Activated CD4-positive, alpha-beta memory T cell treated with anti-CD3 and anti-CD28 coated beads for 36 hours (primary cell): ENCODE data around the gene MAPK8IP1. TPM values are rescaled to one million over a fixed set of nuclear protein-coding genes. Genes with fewer than 3 reads are reported as not detected.

Source experiments
- CTCF ChIA-PET: fragments of 350-600 bp; sonication (Branson Sonifier 250); formaldehyde crosslinking; loops from one replicate; lab custom pipeline; 2021; ENCODE audit warnings: antibody characterized with exemption, inconsistent platforms; lab: Charles Lee
- POLR2A ChIA-PET: fragments of 350-600 bp; sonication (Branson Sonifier 250); formaldehyde crosslinking; loops from one replicate; lab custom pipeline; 2021; ENCODE audit warnings: antibody characterized with exemption; lab: Charles Lee
- DNase-seq: peaks from one replicate; pipeline ENCODE4 v3.0.0-alpha.2; 2020
- H3K27ac Mint-ChIP-seq: one replicate; pipeline ENCODE4 v1.8.0; 2021; ENCODE audit warnings: mixed read lengths
- H3K27me3 Mint-ChIP-seq: one replicate; pipeline ENCODE4 v1.8.0; 2021; ENCODE audit warnings: mixed read lengths
- H3K36me3 Mint-ChIP-seq: one replicate; pipeline ENCODE4 v1.8.0; 2021; ENCODE audit warnings: mixed read lengths
- H3K4me1 Mint-ChIP-seq: one replicate; pipeline ENCODE4 v1.8.0; 2021; ENCODE audit warnings: low read depth, mixed read lengths
- H3K4me3 Mint-ChIP-seq: one replicate; pipeline ENCODE4 v1.8.0; 2021; ENCODE audit warnings: mild to moderate bottlenecking, mixed read lengths
- H3K9me3 Mint-ChIP-seq: one replicate; pipeline ENCODE4 v1.8.0; 2021; ENCODE audit warnings: mixed read lengths
- intact Hi-C: fragments of 100-400 bp; cut with micrococcal nuclease; formaldehyde crosslinking; loops from one replicate; pipeline ENCODE4 v1.15.1; 2023
- total RNA-seq, 2 experiments: library from RNA; stranded (reverse); gene quantifications; one replicate each; pipeline ENCODE4 v1.2.3, GENCODE V29; 2021

MAPK8IP1 gene
- total RNA-seq, 2 experiments from 2014 or later = 0.43 to 0.58 TPM

DNA sequence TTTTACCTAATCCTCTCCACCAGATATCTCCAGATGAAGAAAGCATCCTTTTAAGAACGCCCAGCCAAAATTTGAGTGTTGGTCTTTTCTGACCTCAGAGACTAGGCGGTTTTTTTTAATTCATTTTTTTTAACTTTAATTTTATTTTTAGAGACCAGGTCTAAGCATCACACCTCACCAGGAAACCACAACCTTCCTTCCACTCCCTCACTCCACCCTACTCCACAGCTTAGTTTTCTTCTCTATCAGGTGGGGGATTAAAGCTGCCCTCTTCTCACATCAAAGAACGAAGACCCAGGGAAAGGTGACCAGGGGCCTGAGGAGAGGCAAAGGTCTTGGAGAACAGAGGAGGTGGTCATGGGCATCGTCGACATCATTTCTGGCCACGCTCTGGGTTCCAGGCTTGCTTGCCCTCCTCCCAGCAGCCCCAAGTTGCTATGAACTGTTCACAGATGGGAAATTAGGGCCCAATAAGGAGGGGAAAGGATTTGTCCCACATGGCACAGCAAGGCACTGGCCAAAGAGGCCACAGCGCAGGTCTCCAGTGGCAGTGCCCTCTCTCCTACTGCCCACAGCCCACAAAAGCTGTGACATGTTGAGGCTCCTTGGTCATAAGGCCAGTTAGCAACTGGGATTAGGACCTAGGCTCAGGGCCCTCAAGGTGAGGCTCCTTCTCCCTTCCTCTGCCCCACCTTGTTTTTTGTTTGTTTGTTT lies 33.7 kb downstream of the MAPK8IP1 start:
- ChIA-PET POLR2A (interaction anchor here (2.2 kb wide), 1 partner anchor 8 kb away, joined by 7 read pairs; no protein-coding TSS in a partner anchor), CTCF (interaction anchor here (0.6 to 1.1 kb wide), 3 partner anchors 59 to 147 kb away, joined by 3 to 4 read pairs (median 3); no protein-coding TSS in a partner anchor)
- H3K36me3 Mint-ChIP-seq = peaks cover 10% of the 10 kb centered on the region
- intact Hi-C loops = loop anchor here (1.0 to 5.0 kb wide), 6 partner anchors 72 to 1352 kb away; partner anchors contain the start of genes ARHGAP1, CD82, CRY2 and PHF21A
- H3K4me3 Mint-ChIP-seq = peak overlapping the region; percentile 96
- DNase-seq = no peak
- H3K9me3 Mint-ChIP-seq = no peaks in the 10 kb centered on the region
- H3K4me1 Mint-ChIP-seq = peaks cover 29% of the 10 kb centered on the region
- peak overlapping the region; percentile 89 for H3K27ac Mint-ChIP-seq
- H3K27me3 Mint-ChIP-seq = peaks cover 9% of the 10 kb centered on the region

- Mint-ChIP-seq H3K27me3 (peaks cover 11% of the 10 kb centered on the region), H3K4me3 (no peak overlapping the region), H3K27ac (no peak overlapping the region), H3K36me3 (peaks cover 8% of the 10 kb centered on the region), H3K9me3 (no peaks in the 10 kb centered on the region), H3K4me1 (peaks cover 31% of the 10 kb centered on the region)
- intact Hi-C loops = loop anchor here (2.0 to 5.0 kb wide), 3 partner anchors 202 to 1353 kb away; partner anchors contain the start of genes CD82 and PHF21A
- ChIA-PET POLR2A (no interaction called here), CTCF (no interaction called here)
- no peak for DNase-seq
Measured at GRCh38 chr11:45919806-45920530, 34.5 kb downstream of the MAPK8IP1 start.

- Mint-ChIP-seq H3K4me1 (peaks cover 29% of the 10 kb centered on the region), H3K27ac (no peak overlapping the region), H3K27me3 (peaks cover 11% of the 10 kb centered on the region), H3K4me3 (peak overlapping the region; percentile 49), H3K9me3 (no peaks in the 10 kb centered on the region), H3K36me3 (peaks cover 6% of the 10 kb centered on the region)
- intact Hi-C loops = no loop called here
- no peak for DNase-seq
- CTCF ChIA-PET = interaction anchor here (1.1 to 1.2 kb wide), 2 partner anchors 9 to 44 kb away, joined by 3 read pairs; no protein-coding TSS in a partner anchor
- POLR2A ChIA-PET = no interaction called here
Measured at GRCh38 chr11:45920531-45921477, 35.4 kb downstream of the MAPK8IP1 start.

DNA sequence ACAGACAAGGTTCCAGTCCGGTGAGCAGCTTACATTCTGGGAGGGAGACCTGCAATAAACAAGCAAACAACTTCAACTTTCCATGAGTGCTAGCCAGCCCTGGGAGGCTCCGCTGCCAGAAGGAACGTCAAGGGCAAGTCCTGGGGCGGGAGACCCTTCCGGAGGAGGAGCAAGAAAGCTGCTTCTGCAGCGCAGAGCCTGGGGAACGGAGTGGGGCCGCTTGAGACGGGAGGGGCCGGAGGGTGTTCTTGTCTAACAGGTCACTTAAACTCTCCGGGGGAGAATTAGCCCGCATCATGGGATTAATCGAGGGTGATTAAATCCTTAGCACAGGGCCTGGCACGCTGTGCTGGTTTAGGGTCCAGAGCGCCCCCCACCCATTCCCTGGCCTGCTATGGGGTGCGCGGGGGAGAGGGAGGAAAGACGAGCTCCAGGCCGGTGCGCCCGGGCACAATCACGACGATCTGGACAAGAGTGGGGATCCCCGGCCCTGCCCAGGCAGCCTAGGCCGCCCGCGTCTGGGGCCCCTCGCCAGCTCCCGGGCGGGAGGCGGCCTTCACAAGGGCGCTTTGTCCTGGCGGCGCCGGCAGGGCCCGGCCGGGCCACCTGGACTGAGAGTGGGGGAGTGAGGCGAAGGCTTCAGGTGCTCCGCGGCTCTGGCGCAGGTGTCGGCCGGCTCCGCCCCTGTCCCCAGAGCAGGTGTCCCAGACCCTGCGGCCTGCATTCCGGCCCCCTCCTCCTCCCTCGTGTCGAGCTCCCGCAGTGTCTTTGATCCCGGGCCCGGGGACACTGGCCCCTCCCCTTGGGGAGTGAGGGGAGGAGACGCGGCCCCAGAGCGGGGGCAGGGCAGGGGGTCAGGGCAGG lies 36.3 kb downstream of the MAPK8IP1 start:
- peak overlapping the region; percentile 49 for H3K4me3 Mint-ChIP-seq
- H3K4me1 Mint-ChIP-seq = peaks cover 21% of the 10 kb centered on the region
- intact Hi-C loops = no loop called here
- peaks cover 11% of the 10 kb centered on the region for H3K27me3 Mint-ChIP-seq
- H3K9me3 Mint-ChIP-seq = no peaks in the 10 kb centered on the region
- CTCF ChIA-PET = interaction anchor here (0.7 to 1.2 kb wide), 3 partner anchors 8 to 43 kb away, joined by 3 read pairs; no protein-coding TSS in a partner anchor
- no peak overlapping the region for H3K27ac Mint-ChIP-seq
- peaks cover 3% of the 10 kb centered on the region for H3K36me3 Mint-ChIP-seq
- DNase-seq = no peak
- POLR2A ChIA-PET = no interaction called here

DNA sequence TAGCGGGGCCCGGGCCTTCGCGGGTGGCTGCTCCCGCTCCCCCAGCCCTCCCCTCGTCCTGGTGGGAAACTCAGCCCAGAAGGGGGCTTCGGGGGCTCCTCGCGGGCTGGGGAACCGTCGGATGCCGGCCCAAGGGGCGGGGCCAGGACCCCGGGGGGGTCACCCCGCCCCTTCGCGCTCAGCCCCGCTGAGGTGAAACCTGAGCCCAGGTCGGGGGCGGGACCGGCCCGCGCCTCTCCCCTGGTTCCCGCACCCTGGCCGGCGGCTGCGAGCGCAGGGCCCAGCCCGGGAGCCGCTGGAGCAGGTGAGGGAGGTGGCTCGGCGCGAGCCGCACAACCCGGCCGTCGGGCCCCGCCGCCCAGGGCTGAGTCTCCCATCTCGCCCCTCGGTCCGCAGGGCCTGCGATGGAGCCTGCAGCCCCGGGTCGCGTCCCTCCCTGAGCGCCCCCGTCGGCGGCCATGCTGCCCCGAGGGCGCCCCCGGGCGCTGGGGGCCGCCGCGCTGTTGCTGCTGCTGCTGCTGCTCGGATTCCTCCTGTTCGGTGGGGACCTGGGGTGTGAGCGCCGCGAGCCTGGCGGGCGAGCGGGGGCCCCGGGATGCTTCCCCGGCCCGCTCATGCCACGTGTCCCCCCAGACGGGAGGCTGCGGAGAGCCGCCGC lies 37.1 kb downstream of the MAPK8IP1 start, which contains the start of gene LARGE2:
Gene LARGE2, plus strand, starts transcription at position 232 of the 658 bp plus-strand sequence. Its CDS starts 227 bp downstream, at position 459.
- peaks cover 3% of the 10 kb centered on the region for H3K36me3 Mint-ChIP-seq

DNA sequence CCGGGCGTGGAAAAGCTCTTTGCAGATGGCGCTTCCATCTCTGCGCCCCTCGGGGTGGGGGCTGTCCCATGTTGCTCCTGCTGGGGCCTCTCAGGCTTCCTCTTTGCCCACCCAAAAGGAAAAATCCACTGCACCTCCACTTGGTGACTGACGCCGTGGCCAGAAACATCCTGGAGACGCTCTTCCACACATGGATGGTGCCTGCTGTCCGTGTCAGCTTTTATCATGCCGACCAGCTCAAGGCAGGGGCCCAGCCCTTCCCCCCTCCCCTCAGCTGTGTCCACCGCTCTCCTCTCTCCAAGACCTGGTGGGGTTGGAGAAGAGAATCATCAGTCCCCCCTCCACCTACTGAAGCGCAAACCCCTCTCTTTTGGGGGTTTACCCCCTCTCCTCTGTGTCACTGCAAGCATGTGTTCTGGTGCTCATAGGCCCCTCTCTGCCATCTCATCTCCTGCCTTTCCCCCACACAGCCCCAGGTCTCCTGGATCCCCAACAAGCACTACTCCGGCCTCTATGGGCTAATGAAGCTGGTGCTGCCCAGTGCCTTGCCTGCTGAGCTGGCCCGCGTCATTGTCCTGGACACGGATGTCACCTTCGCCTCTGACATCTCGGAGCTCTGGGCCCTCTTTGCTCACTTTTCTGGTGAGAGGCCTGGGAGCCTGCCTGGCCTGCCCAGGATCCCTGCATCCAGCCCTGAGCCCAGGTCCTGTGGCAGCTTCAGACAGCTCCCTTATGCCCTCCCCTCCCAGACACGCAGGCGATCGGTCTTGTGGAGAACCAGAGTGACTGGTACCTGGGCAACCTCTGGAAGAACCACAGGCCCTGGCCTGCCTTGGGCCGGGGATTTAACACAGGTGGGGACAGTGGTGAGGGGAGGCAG lies 38.8 kb downstream of the MAPK8IP1 start:
- Mint-ChIP-seq H3K27me3 (peaks cover 11% of the 10 kb centered on the region), H3K9me3 (no peaks in the 10 kb centered on the region), H3K4me3 (peak overlapping the region; percentile 37), H3K27ac (no peak overlapping the region), H3K4me1 (peaks cover 19% of the 10 kb centered on the region), H3K36me3 (no peaks in the 10 kb centered on the region)
- DNase-seq = peak; percentile 6
- ChIA-PET POLR2A (no interaction called here), CTCF (interaction anchor here (1.1 kb wide), 1 partner anchor 386 kb away, joined by 3 read pairs; no protein-coding TSS in a partner anchor)
- intact Hi-C loops = no loop called here

More for the DNA sequence above, 37.1 kb downstream of the MAPK8IP1 start, which contains the start of gene LARGE2:
- CTCF ChIA-PET = interaction anchor here (0.7 kb wide), 1 partner anchor 20 kb away, joined by 3 read pairs; no protein-coding TSS in a partner anchor
- Mint-ChIP-seq H3K9me3 (no peaks in the 10 kb centered on the region), H3K4me3 (peak within 1 kb of the TSS; percentile 75), H3K27me3 (peaks cover 11% of the 10 kb centered on the region), H3K27ac (peak within 1 kb of the TSS; percentile 49), H3K4me1 (peaks cover 25% of the 10 kb centered on the region)
- intact Hi-C loops = no loop called here
- DNase-seq = no peak
- POLR2A ChIA-PET = no interaction called here

DNA sequence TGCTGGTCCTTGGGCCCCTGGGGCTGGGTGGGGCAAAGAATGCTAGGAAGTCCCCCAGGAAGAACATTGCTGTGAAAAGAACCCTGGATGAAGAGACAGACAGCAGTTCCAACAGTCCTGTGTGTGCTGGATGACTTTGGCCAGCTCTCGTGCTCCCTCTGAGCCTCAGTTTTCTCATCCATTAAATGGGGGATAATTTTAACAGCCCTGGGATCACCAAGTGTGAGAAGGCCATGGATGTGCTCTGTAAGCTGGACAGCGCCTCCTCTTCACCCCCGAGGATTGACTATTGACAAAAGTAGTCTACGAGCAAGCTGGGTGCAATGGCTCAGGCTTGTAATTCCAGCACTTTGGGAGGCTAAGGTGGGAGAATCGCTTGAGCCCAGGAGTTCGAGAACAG lies 39.5 kb downstream of the MAPK8IP1 start:
- Mint-ChIP-seq H3K9me3 (no peaks in the 10 kb centered on the region), H3K4me3 (no peak overlapping the region), H3K27ac (no peak overlapping the region), H3K27me3 (peaks cover 11% of the 10 kb centered on the region), H3K4me1 (peaks cover 23% of the 10 kb centered on the region), H3K36me3 (no peaks in the 10 kb centered on the region)
- no peak for DNase-seq
- POLR2A ChIA-PET = no interaction called here
- intact Hi-C loops = no loop called here
- CTCF ChIA-PET = interaction anchor here (1.1 kb wide), 1 partner anchor 386 kb away, joined by 3 read pairs; no protein-coding TSS in a partner anchor

DNA sequence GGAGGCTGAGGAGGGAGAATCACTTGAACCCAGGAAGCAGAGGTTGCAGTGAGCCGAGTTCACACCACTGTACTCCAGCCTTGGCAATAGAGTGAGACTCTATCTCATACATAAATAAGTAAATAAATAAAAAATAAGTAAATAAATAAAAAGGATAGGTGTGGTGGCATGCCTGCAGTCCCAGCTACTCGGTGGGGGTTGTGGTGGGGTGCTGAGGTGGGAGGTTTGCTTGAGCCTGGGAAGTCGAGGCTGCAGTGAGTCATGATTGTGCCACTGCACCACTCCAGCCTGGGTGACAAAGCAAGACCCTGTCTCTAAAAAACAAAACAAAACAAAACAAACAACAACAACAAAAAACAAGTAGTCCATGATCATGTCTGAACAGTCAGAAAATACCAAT lies 40.1 kb downstream of the MAPK8IP1 start:
- Mint-ChIP-seq H3K9me3 (no peaks in the 10 kb centered on the region), H3K27ac (no peak overlapping the region), H3K36me3 (no peaks in the 10 kb centered on the region), H3K27me3 (peaks cover 11% of the 10 kb centered on the region), H3K4me1 (peaks cover 27% of the 10 kb centered on the region), H3K4me3 (no peak overlapping the region)
- DNase-seq = no peak
- ChIA-PET POLR2A (interaction anchor here (0.7 kb wide), 1 partner anchor 123 kb away, joined by 3 read pairs; no protein-coding TSS in a partner anchor), CTCF (interaction anchor here (2.6 kb wide), 1 partner anchor 40 kb away, joined by 9 read pairs; no protein-coding TSS in a partner anchor)
- intact Hi-C loops = no loop called here

DNA sequence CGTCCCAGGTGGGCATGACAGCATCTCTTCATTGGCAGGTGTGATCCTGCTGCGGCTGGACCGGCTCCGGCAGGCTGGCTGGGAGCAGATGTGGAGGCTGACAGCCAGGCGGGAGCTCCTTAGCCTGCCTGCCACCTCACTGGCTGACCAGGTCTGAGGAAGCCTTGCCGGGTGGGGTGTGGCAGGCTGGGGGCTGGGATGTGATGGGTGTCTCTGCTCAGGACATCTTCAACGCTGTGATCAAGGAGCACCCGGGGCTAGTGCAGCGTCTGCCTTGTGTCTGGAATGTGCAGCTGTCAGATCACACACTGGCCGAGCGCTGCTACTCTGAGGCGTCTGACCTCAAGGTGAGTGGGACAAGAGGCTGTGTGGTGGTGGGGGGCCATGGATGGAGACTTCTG lies 40.5 kb downstream of the MAPK8IP1 start:
- intact Hi-C loops = no loop called here
- POLR2A ChIA-PET = interaction anchor here (0.7 kb wide), 1 partner anchor 123 kb away, joined by 3 read pairs; no protein-coding TSS in a partner anchor

More for the DNA sequence above, 40.5 kb downstream of the MAPK8IP1 start:
- no peak overlapping the region for H3K4me3 Mint-ChIP-seq
- H3K4me1 Mint-ChIP-seq = peaks cover 32% of the 10 kb centered on the region
- no peak overlapping the region for H3K27ac Mint-ChIP-seq
- H3K27me3 Mint-ChIP-seq = peaks cover 11% of the 10 kb centered on the region
- CTCF ChIA-PET = interaction anchor here (1.0 to 2.6 kb wide), 2 partner anchors 40 to 154 kb away, joined by 3 to 9 read pairs; no protein-coding TSS in a partner anchor
- no peak for DNase-seq
- no peaks in the 10 kb centered on the region for H3K9me3 Mint-ChIP-seq
- H3K36me3 Mint-ChIP-seq = no peaks in the 10 kb centered on the region
